DND-41 (cell line): ENCODE measurements around the gene CHRM5.

ENCODE experiments used
- EZH2 ChIP-seq: IDR thresholded peaks from 3 replicates; pipeline ENCODE4 v1.6.1; 2012; ENCODE audit warnings: borderline replicate concordance, low read depth, mild to moderate bottlenecking, moderate library complexity, low read length, inconsistent platforms; ENCODE audit not compliant: severe bottlenecking
- TF ChIP-seq, protein P1 (sequence below): IDR thresholded peaks from 2 replicates; pipeline ENCODE4 v1.5.1; 2012; ENCODE audit warnings: borderline replicate concordance, low read length, moderate library complexity, mild to moderate bottlenecking; ENCODE audit not compliant: poor library complexity, severe bottlenecking; ENCODE audit errors: extremely low read depth

- TF ChIP-seq, protein P1, sequence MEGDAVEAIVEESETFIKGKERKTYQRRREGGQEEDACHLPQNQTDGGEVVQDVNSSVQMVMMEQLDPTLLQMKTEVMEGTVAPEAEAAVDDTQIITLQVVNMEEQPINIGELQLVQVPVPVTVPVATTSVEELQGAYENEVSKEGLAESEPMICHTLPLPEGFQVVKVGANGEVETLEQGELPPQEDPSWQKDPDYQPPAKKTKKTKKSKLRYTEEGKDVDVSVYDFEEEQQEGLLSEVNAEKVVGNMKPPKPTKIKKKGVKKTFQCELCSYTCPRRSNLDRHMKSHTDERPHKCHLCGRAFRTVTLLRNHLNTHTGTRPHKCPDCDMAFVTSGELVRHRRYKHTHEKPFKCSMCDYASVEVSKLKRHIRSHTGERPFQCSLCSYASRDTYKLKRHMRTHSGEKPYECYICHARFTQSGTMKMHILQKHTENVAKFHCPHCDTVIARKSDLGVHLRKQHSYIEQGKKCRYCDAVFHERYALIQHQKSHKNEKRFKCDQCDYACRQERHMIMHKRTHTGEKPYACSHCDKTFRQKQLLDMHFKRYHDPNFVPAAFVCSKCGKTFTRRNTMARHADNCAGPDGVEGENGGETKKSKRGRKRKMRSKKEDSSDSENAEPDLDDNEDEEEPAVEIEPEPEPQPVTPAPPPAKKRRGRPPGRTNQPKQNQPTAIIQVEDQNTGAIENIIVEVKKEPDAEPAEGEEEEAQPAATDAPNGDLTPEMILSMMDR: no peak
- no peak for TF ChIP-seq EZH2
Observed at GRCh38 chr15:33956397-33956796, 11.9 kb upstream of the CHRM5 start.
